ENCODE results near the gene PSMB11. TPM values are rescaled to one million over a fixed set of nuclear protein-coding genes. Genes with fewer than 3 reads are reported as not detected.

The PSMB11 gene
- total and polyA plus RNA-seq, 2 donors (not counting 1 experiment from before 2014, with no cell fraction given) = not detected

DNA sequence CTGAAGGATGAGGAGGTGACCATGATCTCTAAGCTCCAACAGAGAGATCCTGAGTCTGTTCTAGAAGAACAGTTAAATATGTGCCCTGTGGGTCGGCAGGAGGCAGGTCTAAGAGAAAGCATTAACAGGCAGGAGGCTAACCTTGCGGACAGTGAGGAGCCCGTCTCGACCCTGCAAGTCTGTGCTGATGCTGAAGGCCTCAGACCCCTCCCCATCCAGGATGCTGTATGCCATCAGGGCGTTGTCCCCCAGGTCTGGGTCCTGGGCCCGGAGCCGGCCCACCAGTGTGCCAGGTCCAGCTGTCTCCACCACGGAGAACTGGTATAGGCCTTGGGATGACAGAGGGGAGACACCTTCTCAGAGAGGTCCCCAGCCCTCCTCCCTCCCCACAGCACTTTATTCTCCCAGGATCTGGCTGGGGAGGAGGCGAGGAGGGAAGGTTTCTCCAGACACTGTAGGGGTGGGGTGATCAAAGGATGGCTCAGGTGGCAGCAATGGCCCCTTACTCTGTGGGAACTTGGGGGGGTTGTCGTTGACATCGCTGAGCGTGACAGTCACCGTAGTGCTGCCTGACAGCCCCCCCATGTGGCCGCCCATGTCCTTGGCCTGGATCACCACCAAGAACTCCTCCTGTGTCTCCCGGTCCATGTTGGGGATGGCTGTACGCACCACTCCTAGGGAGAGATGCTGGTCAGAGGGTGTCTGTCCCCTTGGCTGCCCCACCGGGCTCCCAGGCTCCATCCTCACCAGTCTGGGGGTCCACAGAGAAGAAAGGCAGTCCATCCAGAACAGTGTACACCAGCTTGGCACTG lies 12.2 kb downstream of the PSMB11 start:
- peaks cover 0 to 12% of the 10 kb centered on the region in 2 experiments for H3K36me3 ChIP-seq (replicated peaks in 1 of 2; ENCODE audit: control extremely low read depth in 1 of 2, control insufficient read depth in 1 of 2, extremely low read depth in 1 of 2, insufficient read depth in 2 of 2, low read length in 1 of 2)
- H3K9ac ChIP-seq (ENCODE audit: low read length) = no peak overlapping the region
- H3K4me2 ChIP-seq (replicated peaks; ENCODE audit: low read depth, low read length, poor library complexity, severe bottlenecking) = no peak overlapping the region
- H4K20me1 ChIP-seq (ENCODE audit: control insufficient read depth, insufficient read depth, low read length, poor library complexity, severe bottlenecking) = peaks cover 5% of the 10 kb centered on the region
- Mint-ChIP-seq H3K9me3 (ENCODE audit: insufficient read depth) (no peaks in the 10 kb centered on the region), H3K27me3 (no peaks in the 10 kb centered on the region), H3K27ac (no peak overlapping the region), H3K4me1 (peaks cover 18% of the 10 kb centered on the region), H3K4me3 (no peak overlapping the region)
- DNase-seq (no peak), ATAC-seq (ENCODE audit: low read depth) (no peak)
- no peak overlapping the region for H3K4me3 ChIP-seq (ENCODE audit: control extremely low read depth in 1 of 5, extremely low read depth in 1 of 5, insufficient read depth in 1 of 5, low read depth in 2 of 5, low read length in 4 of 5)
- intact Hi-C loops (cut with micrococcal nuclease) = loop anchor here (10.0 kb wide), 2 partner anchors 669 to 749 kb away; no protein-coding TSS in a partner anchor
- no peak overlapping the region for H2AFZ ChIP-seq (ENCODE audit: insufficient read depth, low read depth, low read length, poor library complexity, severe bottlenecking)
- H3K9me3 ChIP-seq (ENCODE audit: control extremely low read depth in 1 of 3, control insufficient read depth in 2 of 3, insufficient read depth in 1 of 3, low read length in 2 of 3) = no peaks in the 10 kb centered on the region
- 85% methylated on average over 14 of the region's 17 CpGs for WGBS (ENCODE audit: insufficient coverage)
- peaks cover 10 to 21% of the 10 kb centered on the region in 2 donors for H3K4me1 ChIP-seq (ENCODE audit: control insufficient read depth in 2 of 2, insufficient read depth in 2 of 2, low read length in 2 of 2)
- TF ChIP-seq EZH2 (IDR thresholded peaks at IDR 0.05; ENCODE audit: borderline replicate concordance, insufficient read depth, low read depth, low read length, poor library complexity, severe bottlenecking) = no peak
- TF ChIP-seq, protein P1, sequence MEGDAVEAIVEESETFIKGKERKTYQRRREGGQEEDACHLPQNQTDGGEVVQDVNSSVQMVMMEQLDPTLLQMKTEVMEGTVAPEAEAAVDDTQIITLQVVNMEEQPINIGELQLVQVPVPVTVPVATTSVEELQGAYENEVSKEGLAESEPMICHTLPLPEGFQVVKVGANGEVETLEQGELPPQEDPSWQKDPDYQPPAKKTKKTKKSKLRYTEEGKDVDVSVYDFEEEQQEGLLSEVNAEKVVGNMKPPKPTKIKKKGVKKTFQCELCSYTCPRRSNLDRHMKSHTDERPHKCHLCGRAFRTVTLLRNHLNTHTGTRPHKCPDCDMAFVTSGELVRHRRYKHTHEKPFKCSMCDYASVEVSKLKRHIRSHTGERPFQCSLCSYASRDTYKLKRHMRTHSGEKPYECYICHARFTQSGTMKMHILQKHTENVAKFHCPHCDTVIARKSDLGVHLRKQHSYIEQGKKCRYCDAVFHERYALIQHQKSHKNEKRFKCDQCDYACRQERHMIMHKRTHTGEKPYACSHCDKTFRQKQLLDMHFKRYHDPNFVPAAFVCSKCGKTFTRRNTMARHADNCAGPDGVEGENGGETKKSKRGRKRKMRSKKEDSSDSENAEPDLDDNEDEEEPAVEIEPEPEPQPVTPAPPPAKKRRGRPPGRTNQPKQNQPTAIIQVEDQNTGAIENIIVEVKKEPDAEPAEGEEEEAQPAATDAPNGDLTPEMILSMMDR (IDR thresholded peaks at IDR 0.05) = no peak
- POLR2A ChIA-PET = interaction anchor here (0.7 to 0.8 kb wide), 2 partner anchors 30 to 68 kb away, joined by 3 to 6 read pairs; no protein-coding TSS in a partner anchor
- no peak overlapping the region for H3K27ac ChIP-seq (ENCODE audit: low read length in 2 of 2)
- no peaks in the 10 kb centered on the region for H3K79me2 ChIP-seq (ENCODE audit: control insufficient read depth, insufficient read depth, low read length)
- H3K27me3 ChIP-seq (replicated peaks in 1 of 4; ENCODE audit: control extremely low read depth in 1 of 4, control insufficient read depth in 3 of 4, insufficient read depth in 4 of 4, low read length in 3 of 4) = peaks cover 0 to 6% (median 0%) of the 10 kb centered on the region in 4 experiments
- CTCF ChIA-PET = interaction anchor here (0.8 to 19.1 kb wide), 5 partner anchors 21 to 464 kb away, joined by 3 to 1134 read pairs (median 4); partner anchors contain the start of gene AJUBA

GRCh38 chr14:23055147-23055550 lies 13.1 kb downstream of the PSMB11 start:
- peaks cover 0 to 16% of the 10 kb centered on the region in 2 experiments for H3K36me3 ChIP-seq (replicated peaks in 1 of 2; ENCODE audit: control extremely low read depth in 1 of 2, control insufficient read depth in 1 of 2, extremely low read depth in 1 of 2, insufficient read depth in 2 of 2, low read length in 1 of 2)
- Mint-ChIP-seq H3K9me3 (ENCODE audit: insufficient read depth) (no peaks in the 10 kb centered on the region), H3K27me3 (no peaks in the 10 kb centered on the region), H3K4me3 (no peak overlapping the region), H3K4me1 (peaks cover 18% of the 10 kb centered on the region), H3K27ac (no peak overlapping the region)
- no peak overlapping the region for H2AFZ ChIP-seq (ENCODE audit: insufficient read depth, low read depth, low read length, poor library complexity, severe bottlenecking)
- H3K9ac ChIP-seq (ENCODE audit: low read length) = no peak overlapping the region
- no peak overlapping the region for H3K4me2 ChIP-seq (replicated peaks; ENCODE audit: low read depth, low read length, poor library complexity, severe bottlenecking)
- ATAC-seq (ENCODE audit: low read depth) (no peak), DNase-seq (no peak)
- peaks cover 10 to 21% of the 10 kb centered on the region in 2 donors for H3K4me1 ChIP-seq (ENCODE audit: control insufficient read depth in 2 of 2, insufficient read depth in 2 of 2, low read length in 2 of 2)
- WGBS (ENCODE audit: insufficient coverage) = 97% methylated on average over 12 of the region's 12 CpGs
- peaks cover 0 to 6% (median 0%) of the 10 kb centered on the region in 4 experiments for H3K27me3 ChIP-seq (replicated peaks in 1 of 4; ENCODE audit: control extremely low read depth in 1 of 4, control insufficient read depth in 3 of 4, insufficient read depth in 4 of 4, low read length in 3 of 4)
- ChIA-PET POLR2A (interaction anchor here (0.8 kb wide), 1 partner anchor 69 kb away, joined by 3 read pairs; no protein-coding TSS in a partner anchor), CTCF (interaction anchor here (3.8 to 19.1 kb wide), 2 partner anchors 48 to 69 kb away, joined by 16 to 1134 read pairs; partner anchors contain the start of gene AJUBA)
- no peaks in the 10 kb centered on the region for H3K9me3 ChIP-seq (ENCODE audit: control extremely low read depth in 1 of 3, control insufficient read depth in 2 of 3, insufficient read depth in 1 of 3, low read length in 2 of 3)
- H4K20me1 ChIP-seq (ENCODE audit: control insufficient read depth, insufficient read depth, low read length, poor library complexity, severe bottlenecking) = peaks cover 5% of the 10 kb centered on the region
- TF ChIP-seq, protein P1 (IDR thresholded peaks at IDR 0.05) = no peak
- no peak for TF ChIP-seq EZH2 (IDR thresholded peaks at IDR 0.05; ENCODE audit: borderline replicate concordance, insufficient read depth, low read depth, low read length, poor library complexity, severe bottlenecking)
- intact Hi-C loops (cut with micrococcal nuclease) = loop anchor here (5.0 to 10.0 kb wide), 6 partner anchors 37 to 750 kb away; no protein-coding TSS in a partner anchor
- no peak overlapping the region for H3K27ac ChIP-seq (ENCODE audit: low read length in 2 of 2)
- no peak overlapping the region for H3K4me3 ChIP-seq (ENCODE audit: control extremely low read depth in 1 of 5, extremely low read depth in 1 of 5, insufficient read depth in 1 of 5, low read depth in 2 of 5, low read length in 4 of 5)
- no peaks in the 10 kb centered on the region for H3K79me2 ChIP-seq (ENCODE audit: control insufficient read depth, insufficient read depth, low read length)
